Medulla oblongata (tissue), 1 donor: ENCODE data around the gene HABP4.
A peak's percentile ranks its signal among the peaks of the same experiment; 100 is the strongest.
"Not testable (repeated sequence)": the region's sequence is repeated elsewhere in the genome, so short reads cannot be mapped to it uniquely, and the experiment has no call there.

Experiments used
- DNase-seq: peaks from one replicate; pipeline ENCODE4 v3.0.0-alpha.2; 2015; ENCODE audit errors: extremely low spot score

Gene HABP4

GRCh38 chr9:96499257-96499656 lies 49.3 kb downstream of the HABP4 start:
- DNase-seq = no peak

GRCh38 chr9:96500696-96501632 lies 51.0 kb downstream of the HABP4 start:
- DNase-seq = peak; percentile 65

DNA sequence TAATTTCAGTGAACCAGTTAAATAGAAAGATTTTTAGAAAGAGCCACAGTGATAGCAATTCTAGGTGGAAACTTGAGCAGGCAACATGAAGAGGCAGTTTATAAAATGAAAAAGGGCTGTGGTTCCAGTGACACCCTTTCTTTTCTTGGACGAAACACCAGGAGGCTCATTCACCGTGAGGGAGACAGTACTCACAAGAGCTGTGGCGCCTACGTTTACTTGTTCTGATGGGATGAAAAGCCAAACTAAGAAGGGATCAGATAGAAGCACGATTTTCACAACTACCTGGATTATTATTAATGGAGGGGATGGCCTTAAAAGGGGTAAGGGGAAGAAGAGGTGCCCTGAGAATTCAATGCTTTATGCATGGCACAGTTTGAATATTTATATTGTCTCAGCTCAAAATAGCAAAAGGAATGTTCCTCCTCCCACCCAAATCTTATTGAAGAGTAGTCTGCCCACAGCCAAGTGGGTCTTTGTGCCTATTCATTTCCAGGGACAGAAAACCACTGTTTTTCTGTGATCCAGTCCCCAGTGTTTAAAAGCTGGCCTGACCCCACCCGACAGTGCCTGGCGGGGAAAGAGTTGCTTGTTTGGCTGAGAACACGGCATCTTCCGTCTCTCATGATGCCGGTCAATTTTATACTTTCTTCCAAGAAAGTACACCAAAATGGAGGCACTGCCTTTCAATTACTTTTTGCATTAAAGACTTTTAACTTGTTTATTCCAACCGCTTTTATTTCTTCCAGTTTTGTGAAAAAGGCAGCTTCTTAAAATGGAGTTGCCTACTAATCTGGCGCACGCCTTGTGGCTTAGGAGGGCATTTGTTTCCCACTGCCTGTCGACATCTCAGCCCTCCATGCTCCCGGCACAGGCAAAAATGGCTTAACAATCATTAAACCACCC lies 51.9 kb downstream of the HABP4 start:
- DNase-seq = peak; percentile 80

DNA sequence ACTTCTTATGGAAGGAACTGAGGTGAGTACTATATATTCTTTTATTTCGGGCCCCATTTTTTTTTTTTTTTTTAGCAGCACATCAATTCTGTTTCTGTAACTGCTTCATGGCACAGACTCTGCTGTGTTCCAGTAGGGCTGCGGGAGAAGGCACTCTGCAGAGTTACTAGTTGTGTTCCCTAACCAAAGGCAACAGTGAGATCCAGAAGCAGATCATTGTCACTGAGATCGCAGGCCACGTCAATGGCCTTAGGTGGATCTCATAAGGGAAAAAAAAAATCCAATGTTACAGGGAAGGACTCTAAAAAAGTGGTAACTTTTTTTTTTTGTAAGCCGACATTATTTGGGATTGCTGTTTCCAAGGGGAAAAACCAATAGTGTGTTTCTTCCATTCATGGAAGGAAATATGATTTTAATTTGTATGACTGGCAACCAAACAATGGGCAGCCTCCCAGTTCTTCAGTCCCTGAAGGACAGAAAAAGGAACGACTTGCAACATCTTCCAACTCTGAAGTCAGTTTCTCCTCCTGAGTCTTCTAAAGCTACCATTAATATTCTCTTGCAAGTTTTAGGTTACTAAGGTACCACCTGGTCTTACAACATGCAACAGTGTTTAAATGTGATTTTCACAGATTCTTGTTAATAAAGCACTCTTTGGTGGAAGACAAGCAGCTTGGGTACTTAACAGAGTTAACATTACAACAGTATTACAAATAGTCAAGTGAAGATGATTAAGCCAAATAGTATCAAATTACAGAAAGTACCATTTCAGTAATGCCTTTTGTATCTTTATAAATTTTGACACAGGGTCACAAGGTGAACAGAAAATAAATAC lies 52.8 kb downstream of the HABP4 start:
- DNase-seq = no peak

DNA sequence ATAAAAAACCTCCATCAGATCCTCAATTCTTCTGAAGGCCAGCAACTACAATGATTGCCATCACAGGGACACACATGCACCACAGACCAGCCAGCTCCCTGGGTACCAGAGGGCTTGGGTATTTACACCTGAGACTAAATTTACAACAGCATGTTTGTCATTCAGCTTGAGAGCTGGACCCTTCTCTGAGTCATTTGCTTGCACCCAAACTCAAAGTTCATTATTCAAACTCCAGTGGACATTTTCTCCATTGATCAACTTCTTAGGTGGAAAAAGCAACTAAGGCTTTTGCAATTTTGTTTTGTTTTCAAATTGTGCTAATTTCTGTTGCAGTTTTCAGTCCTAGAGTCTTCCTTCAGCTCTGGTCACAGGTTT lies 53.4 kb downstream of the HABP4 start:
- DNase-seq = not testable (repeated sequence)

DNA sequence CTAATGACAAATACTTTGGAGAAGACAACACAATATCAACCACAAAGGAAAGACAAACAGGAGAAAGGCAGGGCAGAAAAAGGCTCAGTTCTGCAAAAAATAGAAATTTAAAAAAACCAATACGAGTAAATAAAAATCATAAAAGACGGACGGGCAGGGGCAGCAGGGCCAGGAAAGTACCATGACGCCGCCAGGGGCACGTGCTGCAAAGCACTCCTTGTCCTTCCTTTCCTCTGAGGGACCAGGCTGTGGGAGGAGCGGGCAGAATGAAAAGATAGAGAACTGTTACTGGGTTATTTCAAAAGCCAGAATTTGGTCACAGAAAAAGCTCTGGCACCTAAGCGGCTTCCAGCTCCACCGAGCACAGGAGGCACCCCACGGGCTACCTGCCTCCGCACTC lies 53.9 kb downstream of the HABP4 start:
- DNase-seq = no peak

GRCh38 chr9:96505316-96505991 lies 55.5 kb downstream of the HABP4 start:
- DNase-seq = no peak

DNA sequence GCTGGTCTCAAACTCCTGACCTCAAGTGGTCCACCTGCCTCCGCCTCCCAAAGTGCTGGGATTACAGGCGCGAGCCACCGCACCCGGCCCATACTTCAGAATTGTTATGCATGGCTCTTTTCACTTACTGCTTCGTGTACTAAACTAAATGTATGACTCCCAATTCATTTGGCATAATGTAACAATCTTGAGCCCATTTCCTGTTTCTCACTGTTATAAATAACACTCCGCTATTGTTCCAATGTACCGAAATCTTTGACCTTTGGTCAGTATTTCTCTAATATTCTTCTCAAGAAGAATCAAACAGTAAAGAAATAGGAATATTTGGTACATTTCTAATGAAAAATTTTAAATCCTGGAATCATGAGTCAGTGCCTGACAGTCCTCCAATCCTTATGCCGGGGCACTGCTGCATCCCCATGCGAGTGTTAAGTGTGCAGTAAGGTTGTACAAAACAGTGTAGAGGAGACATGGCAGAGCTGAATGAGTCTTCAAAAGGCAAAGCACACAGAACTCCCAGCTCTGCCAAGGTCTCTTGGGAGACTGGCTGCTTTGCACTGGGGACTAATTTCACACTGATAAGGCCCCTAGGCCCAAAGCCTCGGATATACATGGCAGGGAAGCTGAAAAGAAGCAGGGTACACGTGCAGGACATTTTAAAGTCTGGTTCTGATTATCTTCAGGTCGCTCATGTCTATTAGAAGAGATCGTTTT lies 58.4 kb downstream of the HABP4 start:
- no peak for DNase-seq

DNA sequence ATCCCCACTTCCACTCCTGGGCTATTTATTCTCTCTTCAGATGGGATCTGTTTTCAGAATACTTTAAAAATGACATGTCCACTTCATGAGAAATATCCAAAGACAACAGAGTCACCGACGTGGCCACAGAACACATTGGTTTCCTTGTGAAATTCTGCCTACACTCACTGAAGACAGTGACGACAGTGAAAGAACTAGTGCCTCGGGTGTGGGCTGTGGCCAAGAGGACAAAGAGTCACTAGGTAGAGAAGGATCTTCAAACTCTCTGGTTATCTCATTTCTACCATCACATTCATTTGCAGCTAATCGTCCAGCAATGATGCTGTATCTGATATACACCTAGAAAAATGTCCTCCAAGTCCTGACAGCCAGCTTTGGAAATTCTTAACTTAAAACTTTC lies 59.1 kb downstream of the HABP4 start:
- no peak for DNase-seq

DNA sequence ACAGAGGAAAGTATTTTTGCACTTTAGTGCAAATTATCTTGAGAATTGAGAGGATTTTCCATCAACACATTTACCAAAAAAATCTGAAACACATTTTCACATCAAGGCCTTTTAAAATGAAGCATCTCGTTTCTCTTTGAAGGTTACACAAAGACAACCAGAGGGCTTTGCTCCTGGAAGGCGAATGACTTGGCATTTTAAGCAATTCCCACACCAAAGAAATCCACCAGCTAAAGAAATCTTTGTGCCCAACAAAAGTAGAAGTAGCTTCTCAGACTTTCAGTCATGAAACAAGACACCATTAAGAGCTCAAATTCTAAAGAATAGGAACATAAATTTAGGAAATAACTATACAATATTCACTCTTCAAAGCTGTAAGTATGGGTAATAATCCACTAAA lies 59.9 kb downstream of the HABP4 start:
- no peak for DNase-seq

GRCh38 chr9:96510258-96510657 lies 60.3 kb downstream of the HABP4 start:
- DNase-seq = no peak

- DNase-seq = no peak
Measured at GRCh38 chr9:96512240-96512639, 62.3 kb downstream of the HABP4 start.

DNA sequence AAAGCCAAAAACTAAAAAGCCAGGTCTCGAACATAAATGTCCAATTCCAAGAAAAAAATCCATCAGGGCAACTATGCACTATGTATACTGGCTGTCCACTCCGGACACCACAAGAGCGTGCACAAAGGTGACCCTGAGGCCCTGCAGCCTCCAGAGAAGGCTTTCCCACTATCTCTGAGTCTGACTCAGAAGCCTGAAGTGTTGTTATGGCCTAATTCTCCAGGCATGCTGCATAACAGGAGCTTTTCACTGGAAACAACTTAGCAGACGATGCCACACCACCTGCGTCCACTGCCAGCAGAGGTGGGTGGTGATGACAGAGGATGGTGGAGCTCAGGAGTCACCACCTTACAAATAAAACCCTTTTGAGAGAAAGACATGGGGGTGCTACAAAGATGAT lies 63.7 kb downstream of the HABP4 start:
- DNase-seq = no peak

DNA sequence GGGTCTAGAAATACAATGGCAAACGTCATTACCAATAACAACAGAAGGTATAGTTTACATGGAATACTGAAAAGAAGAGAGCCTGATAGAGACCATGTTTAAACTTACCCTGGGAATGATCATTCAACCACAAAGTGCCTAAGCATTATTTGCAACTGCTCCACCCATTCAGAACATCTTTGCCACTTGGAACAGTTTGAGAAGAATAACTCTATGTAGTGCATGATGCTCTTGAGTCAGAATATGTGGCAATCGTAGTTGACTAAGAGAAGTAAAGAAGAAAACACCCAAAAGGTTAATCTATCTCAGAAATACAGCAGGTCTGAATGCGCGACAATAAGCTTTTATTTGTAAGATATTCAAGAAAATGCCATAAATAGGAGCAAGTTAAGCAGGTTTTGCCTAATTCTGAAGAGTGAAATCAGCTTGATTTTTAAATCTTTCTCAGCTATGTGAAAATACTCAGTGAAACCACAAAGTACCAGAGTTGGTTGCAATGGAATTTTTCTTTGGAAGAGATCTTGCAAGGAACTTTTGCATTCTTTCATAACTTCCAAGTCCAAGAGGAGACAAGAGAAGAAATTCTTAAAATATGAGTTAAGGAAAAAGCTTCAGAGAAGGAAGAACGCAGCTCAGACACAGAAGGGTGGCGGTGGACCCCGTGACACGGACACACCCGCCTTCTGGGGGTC lies 64.3 kb downstream of the HABP4 start:
- no peak for DNase-seq

- DNase-seq = no peak
Measured at GRCh38 chr9:96514800-96515158, 64.8 kb downstream of the HABP4 start.

- DNase-seq = no peak
Measured at GRCh38 chr9:96515621-96516470, 65.9 kb downstream of the HABP4 start.

- no peak for DNase-seq
Measured at GRCh38 chr9:96519095-96519494, 69.1 kb downstream of the HABP4 start.

GRCh38 chr9:96519787-96520186 lies 69.8 kb downstream of the HABP4 start:
- DNase-seq = no peak

DNA sequence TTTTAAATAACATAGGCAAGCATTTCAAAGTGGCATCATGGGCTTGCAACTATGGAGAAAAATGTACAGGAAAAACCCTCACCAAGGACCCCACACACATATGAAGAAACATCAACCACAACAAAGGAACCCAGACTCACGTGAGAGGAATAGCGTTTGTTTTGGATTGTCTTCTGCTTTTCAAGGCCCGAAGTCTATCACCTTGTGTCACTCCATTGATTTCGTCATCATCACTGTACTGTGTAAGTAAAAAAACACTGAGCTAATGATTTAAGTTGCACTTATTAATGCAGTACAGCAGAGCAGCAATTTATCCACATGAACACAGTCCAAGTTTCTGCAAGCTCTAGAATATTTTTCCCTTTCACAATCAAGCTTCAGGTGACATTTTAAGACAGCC lies 72.4 kb downstream of the HABP4 start:
- no peak for DNase-seq
